Measurements from ENCODE around the gene ESYT2. TPM values are rescaled to one million over a fixed set of nuclear protein-coding genes. Genes with fewer than 3 reads are reported as not detected.

The ESYT2 gene
- total RNA-seq, 1 experiment from 2014 or later = 39.0 TPM

GRCh38 chr7:158818325-158819213 lies 10.7 kb downstream of the ESYT2 start:
- no peaks in the 10 kb centered on the region for H3K9me3 Mint-ChIP-seq
- Histone ChIP-seq H4K91ac (ENCODE audit: insufficient read length, low read depth, low read length) (no peak overlapping the region), H2AFZ (ENCODE audit: low read length) (no peak overlapping the region), H3K4ac (ENCODE audit: low read depth, low read length) (no peak overlapping the region; the same call in 1 of the 2 replicates), H3K27me3 (ENCODE audit: insufficient read depth, low read length) (no peaks in the 10 kb centered on the region), H3K4me1 (ENCODE audit: insufficient read depth, low read length) (peaks cover 8% of the 10 kb centered on the region), H3K23ac (ENCODE audit: insufficient read length, low read depth, low read length) (no peak overlapping the region), H2BK12ac (ENCODE audit: insufficient read length, low read depth, low read length) (no peak overlapping the region), H4K5ac (ENCODE audit: insufficient read length, low read depth, low read length) (no peak overlapping the region), H3K27ac (ENCODE audit: insufficient read length, low read depth, low read length) (no peak overlapping the region), H2BK15ac (ENCODE audit: low read depth, low read length) (no peak overlapping the region), H2BK20ac (ENCODE audit: low read depth, low read length, poor library complexity, severe bottlenecking) (no peak overlapping the region), H4K20me1 (ENCODE audit: control insufficient read depth, insufficient read depth, insufficient read length) (no peaks in the 10 kb centered on the region), H3K9ac (ENCODE audit: extremely low read depth, insufficient read length, low read length) (no peak overlapping the region), H2AK5ac (ENCODE audit: insufficient read length, low read length) (no peak overlapping the region), H3K56ac (ENCODE audit: insufficient read length, low read depth, low read length) (no peak overlapping the region), H3K14ac (ENCODE audit: insufficient read depth, low read length) (peak overlapping the region; percentile 10; the same call in 1 of the 2 replicates), H2BK120ac (ENCODE audit: low read depth, low read length, poor library complexity, severe bottlenecking) (no peak overlapping the region), H3T11ph (ENCODE audit: low read length) (peak overlapping the region; percentile 37), H3K18ac (ENCODE audit: insufficient read length, low read depth, low read length) (peak overlapping the region; percentile 87), H3K23me2 (ENCODE audit: insufficient read length, low read depth, low read length, poor library complexity, severe bottlenecking) (no peaks in the 10 kb centered on the region), H3K4me2 (ENCODE audit: insufficient read depth, insufficient read length, low read length) (no peak overlapping the region), H3K79me2 (ENCODE audit: insufficient read depth, low read length) (peaks cover 14% of the 10 kb centered on the region; the same call in 1 of the 2 replicates), H4K8ac (replicated peaks; ENCODE audit: insufficient read length, low read depth, low read length) (no peak overlapping the region), H3K79me1 (ENCODE audit: insufficient read depth, low read depth, low read length, poor library complexity, severe bottlenecking) (peaks cover 4% of the 10 kb centered on the region), H3K9me3 (ENCODE audit: control insufficient read depth, low read depth, low read length) (no peaks in the 10 kb centered on the region), H2BK5ac (ENCODE audit: insufficient read length, low read length) (no peak overlapping the region)
- H3K27me3 Mint-ChIP-seq (ENCODE audit: low read depth) = no peaks in the 10 kb centered on the region
- H3K27ac Mint-ChIP-seq = peak overlapping the region; percentile 71 to 90 (median 79)
- H3K36me3 Mint-ChIP-seq (ENCODE audit: insufficient read depth in 1 of 3, low read depth in 3 of 3) = peaks cover 0 to 6% (median 0%) of the 10 kb centered on the region in 3 experiments; a peak in 1 of 7 replicates
- no CpG with 5 or more reads among the region's 15 CpGs for WGBS (ENCODE audit: extremely low coverage, insufficient read length, low lambda C conversion rate)
- DNase-seq = peak; percentile 78
- TF ChIP-seq CTCF (conservative IDR thresholded peaks at IDR 0.05) = no peak
- no peak overlapping the region; a peak in 1 of 5 replicates for H3K4me3 Mint-ChIP-seq
- H3K4me1 Mint-ChIP-seq = peaks cover 65% of the 10 kb centered on the region in 2 experiments
